Measurements from ENCODE around the gene PAPPA.

GRCh38 chr9:116204252-116204882 lies 50.8 kb downstream of the PAPPA start:
- TF ChIP-seq POLR2A (IDR thresholded peaks at IDR 0.05) (no peak), CTCF (IDR thresholded peaks at IDR 0.05) (no peak)
